Airway epithelial cell (primary cell): ENCODE results near the gene HSPA2. TPM values are rescaled to one million over a fixed set of nuclear protein-coding genes. Genes with fewer than 3 reads are reported as not detected.

ENCODE experiments used
- total RNA-seq: library from RNA; depleted of rRNA; stranded (reverse); fragments of >200 nt; gene quantifications from 2 replicates; pipeline ENCODE4 v1.2.3, GENCODE V29; 2015

HSPA2 gene
- 5.2 and 7.3 TPM in 2 replicates for total RNA-seq

DNA sequence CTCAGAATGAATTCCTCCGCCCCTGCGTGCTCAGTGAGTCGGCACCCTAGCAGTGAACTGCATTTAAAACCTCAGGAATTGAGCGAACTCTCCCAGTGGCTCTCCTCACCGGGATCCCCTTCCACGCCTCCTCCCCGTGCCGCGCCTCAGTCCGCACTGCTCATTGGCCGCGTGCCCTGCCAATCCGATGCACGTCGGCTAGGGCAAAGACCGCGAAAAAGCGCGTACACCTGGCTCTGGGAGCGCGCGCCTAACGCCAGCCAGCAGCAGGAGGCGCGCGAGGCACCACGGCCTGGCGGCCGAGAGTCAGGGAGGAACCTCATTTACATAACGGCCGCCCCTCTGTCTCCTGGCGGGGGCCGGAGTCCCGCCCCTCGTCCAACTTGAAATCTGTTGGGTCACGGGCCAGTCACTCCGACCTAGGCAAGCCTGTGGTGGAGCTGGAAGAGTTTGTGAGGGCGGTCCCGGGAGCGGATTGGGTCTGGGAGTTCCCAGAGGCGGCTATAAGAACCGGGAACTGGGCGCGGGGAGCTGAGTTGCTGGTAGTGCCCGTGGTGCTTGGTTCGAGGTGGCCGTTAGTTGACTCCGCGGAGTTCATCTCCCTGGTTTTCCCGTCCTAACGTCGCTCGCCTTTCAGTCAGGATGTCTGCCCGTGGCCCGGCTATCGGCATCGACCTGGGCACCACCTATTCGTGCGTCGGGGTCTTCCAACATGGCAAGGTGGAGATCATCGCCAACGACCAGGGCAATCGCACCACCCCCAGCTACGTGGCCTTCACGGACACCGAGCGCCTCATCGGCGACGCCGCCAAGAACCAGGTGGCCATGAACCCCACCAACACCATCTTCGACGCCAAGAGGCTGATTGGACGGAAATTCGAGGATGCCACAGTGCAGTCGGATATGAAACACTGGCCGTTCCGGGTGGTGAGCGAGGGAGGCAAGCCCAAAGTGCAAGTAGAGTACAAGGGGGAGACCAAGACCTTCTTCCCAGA is at the start of gene HSPA2:
HSPA2 (plus strand) TSS at position 534 of the 995 bp plus-strand sequence; CDS start at position 643, 109 bp downstream.

DNA sequence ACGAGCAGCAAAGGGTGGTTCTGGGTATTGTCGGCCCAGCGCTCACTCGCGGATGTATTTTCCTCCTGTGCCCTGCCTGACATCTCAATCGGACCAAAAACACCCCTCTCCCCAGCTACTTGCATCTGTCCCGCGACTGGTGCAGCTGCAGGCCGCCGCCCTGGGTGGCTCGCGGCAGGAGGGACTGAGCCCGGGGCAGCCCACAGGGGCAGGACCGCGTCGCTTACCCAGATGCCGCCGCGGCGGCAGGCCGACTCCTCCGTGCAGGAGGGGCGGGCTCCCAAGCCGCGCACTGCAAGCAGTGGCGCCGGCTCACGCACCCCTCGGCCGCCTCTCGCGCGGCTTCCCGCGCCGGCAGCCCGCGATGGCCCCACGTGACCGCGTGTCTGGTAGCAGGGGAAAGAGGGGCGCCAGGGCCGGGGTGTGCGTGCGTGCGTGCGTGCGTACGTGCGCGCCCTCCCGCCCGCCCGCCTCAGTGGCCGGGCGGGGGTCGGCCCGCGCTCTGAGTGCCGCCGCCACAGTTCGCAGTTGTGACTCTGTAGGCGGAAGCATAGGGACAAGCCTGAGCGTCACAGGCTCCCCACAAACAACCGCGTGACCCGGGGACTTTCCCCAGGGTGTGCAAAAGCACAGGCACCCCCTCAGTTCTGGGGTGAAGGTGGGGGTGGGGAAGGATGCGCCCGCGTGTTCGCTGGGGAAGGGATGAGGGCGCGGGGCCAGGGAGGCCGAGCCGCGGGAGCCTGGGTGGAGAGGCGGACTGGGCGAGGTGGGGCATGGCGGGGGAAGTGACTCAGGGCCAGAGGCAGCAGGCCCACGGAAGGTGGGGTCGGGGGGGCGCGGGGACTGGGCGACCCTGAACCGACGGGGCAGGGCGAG is 36.9 kb upstream of the HSPA2 start, which contains the start of gene ZBTB25:
ZBTB25 (minus strand) TSS at position 405 of the 876 bp plus-strand sequence. CDS start 13,305 bp downstream, outside the sequence.

DNA sequence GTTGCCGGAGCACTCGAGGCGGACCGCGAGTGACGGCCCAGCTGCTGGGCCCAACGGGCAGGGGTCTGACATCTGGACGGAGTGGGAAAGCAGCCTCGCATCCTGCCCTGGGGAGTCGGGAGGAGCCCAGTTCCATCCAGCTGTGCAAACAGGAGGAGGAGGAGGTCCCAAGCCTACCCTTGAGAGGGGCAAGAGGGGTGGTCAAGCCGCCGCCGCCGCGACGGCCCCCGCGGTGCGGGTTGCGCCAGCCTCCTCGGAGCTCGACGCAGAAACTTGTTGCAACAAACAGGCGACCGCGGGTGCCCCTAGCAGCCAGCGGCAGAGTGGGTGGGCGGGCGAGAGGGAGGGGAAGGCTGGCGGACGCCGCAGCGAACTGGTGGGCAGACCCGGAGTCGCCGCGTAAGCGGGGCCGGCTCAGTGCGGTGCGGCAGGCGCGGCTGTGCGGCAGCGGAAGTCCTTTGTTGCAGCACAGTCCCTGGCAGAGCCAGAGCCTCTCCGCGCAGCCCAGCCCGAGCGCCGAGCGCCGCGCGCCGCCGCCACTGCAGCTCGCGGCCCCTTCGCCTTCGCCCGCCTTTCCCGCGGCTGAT is 36.1 kb upstream of the HSPA2 start, which contains the start of gene ZBTB1:
ZBTB1 (plus strand) TSS at position 461 of the 587 bp plus-strand sequence. CDS start 16,735 bp downstream, outside the sequence.

DNA sequence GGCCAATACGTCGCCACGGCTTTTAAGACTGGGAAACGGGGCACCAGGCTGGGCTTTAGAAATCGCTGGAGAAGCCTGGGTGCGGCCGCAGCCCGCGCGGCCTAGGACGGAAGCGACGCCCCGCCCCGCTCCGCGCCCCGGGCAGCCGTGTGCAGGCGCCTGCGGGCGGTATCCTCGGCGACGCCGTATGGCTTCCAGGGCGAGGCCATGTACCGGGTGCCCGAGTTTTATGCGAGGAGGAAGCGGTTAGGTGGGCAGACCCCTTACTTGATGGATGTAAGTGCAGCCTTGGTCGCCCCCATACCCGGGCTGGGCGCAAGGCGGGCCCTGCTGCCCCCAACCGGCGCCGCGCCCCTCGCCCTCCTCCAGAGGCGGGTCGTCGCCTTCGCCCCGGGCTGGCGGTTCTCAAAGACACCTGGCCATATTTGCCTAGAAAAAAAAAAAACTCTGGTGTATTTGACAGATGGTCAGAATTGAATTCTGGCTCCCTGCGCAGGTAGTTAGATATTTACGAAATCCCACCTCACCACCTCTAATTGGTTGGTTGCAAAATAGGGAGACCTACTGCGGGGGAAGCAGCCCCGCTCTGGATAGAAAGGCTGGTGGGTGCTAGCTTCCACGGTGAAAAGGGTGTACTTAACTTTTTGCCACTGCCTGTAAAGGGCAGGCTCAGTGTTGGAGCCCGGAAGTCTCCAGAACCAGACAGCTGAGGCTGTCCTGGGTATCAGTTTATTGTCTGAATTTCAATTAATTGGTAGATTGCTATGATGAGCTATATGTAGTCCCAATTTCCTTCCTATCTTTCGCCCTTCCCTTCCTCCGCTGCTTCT is 9.5 kb downstream of the HSPA2 start, which contains the start of gene PPP1R36:
PPP1R36 (plus strand) TSS at position 171 of the 830 bp plus-strand sequence; CDS start at position 208, 37 bp downstream.

Other genes with a start within 250 kb of the HSPA2 start
- gene ESR2, start 246.4 kb upstream of the HSPA2 start, total RNA-seq: 0.05 and 0.71 TPM in 2 replicates
- 55.7 and 72.5 TPM in 2 replicates for gene MTHFD1, start 152.4 kb upstream of the HSPA2 start, total RNA-seq
- gene AKAP5, start 75.2 kb upstream of the HSPA2 start, total RNA-seq: 0.05 and 0.07 TPM in 2 replicates
- 2.7 and 4.7 TPM in 2 replicates for gene ZBTB25, start 36.9 kb upstream of the HSPA2 start, total RNA-seq
- 19.6 and 20.0 TPM in 2 replicates for gene ZBTB1, start 36.0 kb upstream of the HSPA2 start, total RNA-seq
- 0.14 TPM in 1 of 2 replicates, not detected in the other for gene PPP1R36, start 9.2 kb downstream of the HSPA2 start, total RNA-seq
- 61.6 and 84.1 TPM in 2 replicates for gene PLEKHG3, start 163.7 kb downstream of the HSPA2 start, total RNA-seq